Adrenal gland (tissue), 12 donors: ENCODE measurements around the gene GATA3. TPM values are rescaled to one million over a fixed set of nuclear protein-coding genes. Genes with fewer than 3 reads are reported as not detected.

Experiments
- DNase-seq, 7 donors: peaks; one replicate each; pipeline ENCODE4 v3.0.0-alpha.2; 2019 to 2020
- H3K27ac ChIP-seq, 5 donors: fragments of 200-600 bp; sonication (generic) in 4 of 5; 1 replicate in 3 of 5; 2 replicates in 2 of 5; pipeline versions ENCODE4 v1.5.1 to v1.8.0; 2016 to 2020; ENCODE audit warnings: mild to moderate bottlenecking in 1 of 5
- H3K27me3 ChIP-seq: fragments of 200-600 bp; 2 replicates; pipeline ENCODE4 v1.8.0; 2021
- H3K36me3 ChIP-seq, 2 donors: fragments of 200-600 bp; replicated peaks in 1 of 2; 1 replicate in 1 of 2; 2 replicates in 1 of 2; pipeline versions ENCODE4 v1.5.1 to v1.8.0; 2018 to 2022
- H3K4me1 ChIP-seq, 2 donors: fragments of 200-600 bp; replicated peaks in 1 of 2; 1 replicate in 1 of 2; 2 replicates in 1 of 2; pipeline versions ENCODE4 v1.5.1 to v1.8.0; 2018 to 2021
- H3K4me3 ChIP-seq, 4 donors: fragments of 200-600 bp; sonication (generic) in 3 of 4; one replicate each; pipeline ENCODE4 v1.5.1; 2016 to 2018
- H3K9me3 ChIP-seq, 3 donors: fragments of 200-600 bp; sonication (generic) in 1 of 3; replicated peaks in 1 of 3; 1 replicate in 2 of 3; 2 replicates in 1 of 3; pipeline versions ENCODE4 v1.5.1 to v1.8.0; 2016 to 2021
- CTCF ChIP-seq, 6 experiments: fragments of 450-650 bp in 4 of 6; fragments of 200-600 bp in 2 of 6; sonication (generic) in 1 of 6; IDR thresholded peaks; 1 replicate in 5 of 6; 2 replicates in 1 of 6; pipeline versions ENCODE4 v1.5.1 to v1.8.0; 2016 to 2021; ENCODE audit warnings: antibody characterized with exemption in 6 of 6, mild to moderate bottlenecking in 2 of 6, moderate library complexity in 1 of 6
- POLR2A ChIP-seq, 2 donors: fragments of 450-650 bp; IDR thresholded peaks; one replicate each; pipeline ENCODE4 v1.6.1; 2017; ENCODE audit warnings: antibody characterized with exemption in 2 of 2, mild to moderate bottlenecking in 2 of 2, moderate library complexity in 1 of 2
- WGBS, 4 donors: extraction: QIAGEN DNeasy Blood & Tissue Kit in 2 of 4; methylation state at CpG; one replicate each; pipeline versions ENCODE4 v1.1.5 to v1.1.7; 2013 to 2017; 5-methylcytosine and 5-hydroxymethylcytosine counted together
- intact Hi-C, 2 donors: fragments of 100-400 bp; cut with DNase I; formaldehyde crosslinking; loops; one replicate each; pipeline versions ENCODE4 v1.14.1 to v1.15.0; 2022 to 2023
- polyA plus RNA-seq, 3 donors: library from polyadenylated mRNA; stranded (reverse); fragments of 200-250 nt in 2 of 3; fragments of 350-450 nt in 1 of 3; fragmentation: Illumina TruSeq in 1 of 3; extraction: RNeasy Lipid Tissue Mini Kit (QIAGEN cat#74804) in 1 of 3; gene quantifications; one replicate each; pipeline ENCODE4 v1.2.3, GENCODE V29; 2013 to 2014
- total RNA-seq, 9 donors: library from RNA; depleted of rRNA in 4 of 9; stranded (reverse); fragments of >200 nt in 4 of 9; fragments of 120-200 nt in 1 of 9; fragmentation: NEBNext Ultra II Directional in 1 of 9; extraction: Animal tissue kit (Norgen Biotek cat#: 25700) in 1 of 9; gene quantifications; one replicate each; pipeline versions ENCODE4 v1.1.0 to v1.2.4, GENCODE V29; 2013 to 2023
- donor health status: healthy with polysubstance abuse.
- donor health status: Bipolar disorder and iron deficiency.
- donor health status: DM: yes; HTN: yes; CAD: no.
- donor health status: DM: no; HTN: no; CAD: no.
- donor health status: DM: no; HTN: no; CAD: no.
- donor health status: DM: yes; HTN: yes; CAD: no.

Gene GATA3
- total and polyA plus RNA-seq, 12 donors: 1.8 to 11.6 (median 4.7) TPM

DNA sequence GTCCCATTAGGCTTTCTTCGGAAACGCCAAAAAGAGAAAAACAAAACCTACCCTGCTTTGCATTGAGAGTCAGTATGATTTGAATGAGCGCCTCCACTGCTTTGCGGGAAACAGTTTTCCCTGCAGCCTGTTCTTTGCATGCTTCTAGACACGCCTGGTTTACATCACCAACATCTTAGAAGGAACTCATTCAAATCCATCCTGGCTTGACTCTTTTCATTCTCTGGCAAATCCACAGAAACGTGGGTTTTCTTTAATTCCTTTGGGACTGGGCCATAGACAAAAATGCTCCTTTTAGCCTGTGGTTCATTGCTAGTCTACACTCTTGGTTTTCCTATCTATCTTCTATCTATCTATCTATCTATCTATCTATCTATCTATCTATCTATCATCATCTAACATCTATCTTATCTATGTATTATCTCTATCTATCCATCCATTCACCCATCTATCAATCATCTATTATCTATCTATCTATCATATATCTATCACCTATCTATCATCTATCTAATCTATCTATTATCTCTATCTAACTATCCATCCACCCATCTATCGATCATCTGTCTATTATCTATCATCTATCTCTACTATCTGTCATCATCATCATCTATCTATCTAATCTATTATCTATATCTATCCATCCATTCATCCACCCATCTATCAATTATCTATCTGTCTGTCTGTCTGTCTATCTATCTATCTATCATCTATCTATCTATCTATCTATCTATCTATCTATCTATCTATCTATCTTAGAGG lies 68.3 kb downstream of the GATA3 start:
- WGBS, 4 donors: 78 to 85% (median 83%) methylated on average over 7 of the region's 7 CpGs
- no peak overlapping the region for H3K4me3 ChIP-seq
- no peaks in the 10 kb centered on the region for H3K9me3 ChIP-seq
- H3K27ac ChIP-seq: no peak overlapping the region
- H3K36me3 ChIP-seq: no peaks in the 10 kb centered on the region
- no peak for DNase-seq
- no peaks in the 10 kb centered on the region for H3K4me1 ChIP-seq
- H3K27me3 ChIP-seq: no peaks in the 10 kb centered on the region
- intact Hi-C loops: no loop called here
- no peak for TF ChIP-seq POLR2A (IDR thresholded peaks at IDR 0.05)

DNA sequence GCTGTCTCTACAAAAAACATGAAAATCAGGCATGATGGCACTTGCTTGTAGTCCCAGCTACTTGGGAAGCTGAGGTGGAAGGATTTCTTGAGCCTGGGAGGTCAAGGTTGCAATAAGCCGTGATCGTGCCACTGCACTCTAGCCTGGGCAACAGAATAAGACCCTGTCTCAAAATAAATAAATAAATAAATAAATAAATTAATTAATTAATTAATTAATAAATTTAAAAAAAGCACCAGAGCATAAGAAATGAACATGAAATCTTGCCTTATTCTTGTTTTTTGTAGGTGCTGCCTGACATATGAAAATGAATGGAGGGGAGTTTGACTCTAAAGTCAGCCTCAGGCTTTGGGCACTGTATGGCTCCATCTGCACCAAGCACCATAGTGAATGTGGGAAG lies 69.9 kb downstream of the GATA3 start:
- WGBS, 4 donors: 74 to 88% (median 84%) methylated on average over 2 of the region's 2 CpGs
- Histone ChIP-seq H3K27me3 (no peaks in the 10 kb centered on the region), H3K27ac (no peak overlapping the region), H3K9me3 (no peaks in the 10 kb centered on the region), H3K4me1 (no peaks in the 10 kb centered on the region), H3K4me3 (no peak overlapping the region), H3K36me3 (no peaks in the 10 kb centered on the region)
- no peak for DNase-seq
- TF ChIP-seq CTCF (IDR thresholded peaks at IDR 0.05) (no peak), POLR2A (IDR thresholded peaks at IDR 0.05) (no peak)
- intact Hi-C loops: no loop called here

Other genes with a start within 250 kb of the GATA3 start
- 10 to 100 TPM in 2 of 9 donors, 1 to 10 TPM in 7; 4.0 to 12.0 (median 8.8) TPM for gene TAF3, start 236.2 kb upstream of the GATA3 start, total RNA-seq
- gene TAF3, start 236.2 kb upstream of the GATA3 start, polyA plus RNA-seq: 10 to 100 TPM in 1 of 3 donors, 1 to 10 TPM in 2; 3.5 to 16.6 (median 5.6) TPM